Measurements from ENCODE around the gene RAB40C. TPM values are rescaled to one million over a fixed set of nuclear protein-coding genes. Genes with fewer than 3 reads are reported as not detected.

Gene RAB40C
- total and polyA plus RNA-seq, 4 donors = 6.1 to 11.0 (median 9.2) TPM

- H3K9ac ChIP-seq (ENCODE audit: low read depth in 1 of 2, low read length in 2 of 2) = no peak overlapping the region
- H3K27me3 ChIP-seq (ENCODE audit: control insufficient read depth in 4 of 4, insufficient read depth in 4 of 4, low read length in 3 of 4) = no peaks in the 10 kb centered on the region
- H3K36me3 ChIP-seq (ENCODE audit: control insufficient read depth in 4 of 4, insufficient read depth in 3 of 4, low read depth in 1 of 4, low read length in 3 of 4) = peaks cover 0 to 13% (median 6%) of the 10 kb centered on the region in 4 donors
- peaks cover 29 to 49% (median 42%) of the 10 kb centered on the region in 4 donors for H3K4me1 ChIP-seq (ENCODE audit: control insufficient read depth in 4 of 4, insufficient read depth in 4 of 4, low read length in 3 of 4)
- H3K9me3 ChIP-seq (ENCODE audit: control insufficient read depth in 4 of 4, low read length in 3 of 4) = no peaks in the 10 kb centered on the region
- TF ChIP-seq TAF1 (conservative IDR thresholded peaks at IDR 0.05) (no peak), NR2F2 (IDR thresholded peaks at IDR 0.05) (peak; percentile 88)
- H3K27ac ChIP-seq (ENCODE audit: low read depth in 1 of 2, low read length in 2 of 2) = peak overlapping the region in 1 of 2 donors; percentile 38
- no peak for DNase-seq (ENCODE audit: low spot score)
- no peak overlapping the region for H3K4me3 ChIP-seq (ENCODE audit: low read depth in 1 of 3, low read length in 3 of 3)
- WGBS = 49% methylated on average over 11 of the region's 11 CpGs
Measured at GRCh38 chr16:629833-630248, 40.0 kb downstream of the RAB40C start.

DNA sequence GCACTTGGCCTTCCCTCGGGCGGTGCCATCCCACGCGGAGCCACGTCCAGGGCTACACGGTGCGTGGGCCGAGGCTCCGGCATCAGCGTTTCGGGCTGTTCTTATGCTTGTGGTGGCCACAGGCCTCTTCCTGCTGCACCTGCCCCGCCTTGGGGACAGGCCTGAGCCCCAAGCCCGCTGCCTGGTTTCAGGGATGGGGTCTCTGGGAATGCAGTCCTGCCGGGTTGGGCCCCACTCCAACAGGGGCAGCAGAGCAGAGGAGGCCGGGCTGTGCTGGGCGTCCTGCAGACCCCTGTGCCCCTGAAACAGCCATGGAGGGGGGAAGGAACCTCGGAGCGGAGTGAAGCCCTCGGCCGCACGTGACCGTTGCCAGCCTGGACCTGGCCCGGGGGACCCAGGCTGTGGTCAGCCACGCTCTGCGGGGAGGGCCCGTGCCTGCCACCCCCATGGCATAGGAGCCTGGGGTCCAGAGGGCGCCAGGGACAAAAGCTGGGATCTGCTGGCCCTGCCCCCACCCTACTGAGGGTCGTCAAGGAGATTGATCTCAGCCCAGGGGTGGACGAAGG is 40.5 kb downstream of the RAB40C start:
- TF ChIP-seq FOXA1 (IDR thresholded peaks at IDR 0.05) (no peak), HNF4A (conservative IDR thresholded peaks at IDR 0.05) (no peak), ATF3 (IDR thresholded peaks at IDR 0.05) (no peak), YY1 (IDR thresholded peaks at IDR 0.05) (no peak), NR2F2 (IDR thresholded peaks at IDR 0.05) (no peak), RAD21 (IDR thresholded peaks at IDR 0.05) (no peak)
- TF ChIP-seq, protein P1, sequence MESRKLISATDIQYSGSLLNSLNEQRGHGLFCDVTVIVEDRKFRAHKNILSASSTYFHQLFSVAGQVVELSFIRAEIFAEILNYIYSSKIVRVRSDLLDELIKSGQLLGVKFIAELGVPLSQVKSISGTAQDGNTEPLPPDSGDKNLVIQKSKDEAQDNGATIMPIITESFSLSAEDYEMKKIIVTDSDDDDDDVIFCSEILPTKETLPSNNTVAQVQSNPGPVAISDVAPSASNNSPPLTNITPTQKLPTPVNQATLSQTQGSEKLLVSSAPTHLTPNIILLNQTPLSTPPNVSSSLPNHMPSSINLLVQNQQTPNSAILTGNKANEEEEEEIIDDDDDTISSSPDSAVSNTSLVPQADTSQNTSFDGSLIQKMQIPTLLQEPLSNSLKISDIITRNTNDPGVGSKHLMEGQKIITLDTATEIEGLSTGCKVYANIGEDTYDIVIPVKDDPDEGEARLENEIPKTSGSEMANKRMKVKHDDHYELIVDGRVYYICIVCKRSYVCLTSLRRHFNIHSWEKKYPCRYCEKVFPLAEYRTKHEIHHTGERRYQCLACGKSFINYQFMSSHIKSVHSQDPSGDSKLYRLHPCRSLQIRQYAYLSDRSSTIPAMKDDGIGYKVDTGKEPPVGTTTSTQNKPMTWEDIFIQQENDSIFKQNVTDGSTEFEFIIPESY (IDR thresholded peaks at IDR 0.05) = no peak
- no peaks in the 10 kb centered on the region for H3K9me3 ChIP-seq (ENCODE audit: control insufficient read depth in 4 of 4, low read length in 3 of 4)
- H3K4me3 ChIP-seq (ENCODE audit: low read depth in 1 of 3, low read length in 3 of 3) = no peak overlapping the region
- H3K27me3 ChIP-seq (ENCODE audit: control insufficient read depth in 4 of 4, insufficient read depth in 4 of 4, low read length in 3 of 4) = no peaks in the 10 kb centered on the region
- H3K36me3 ChIP-seq (ENCODE audit: control insufficient read depth in 4 of 4, insufficient read depth in 3 of 4, low read depth in 1 of 4, low read length in 3 of 4) = peaks cover 0 to 13% (median 6%) of the 10 kb centered on the region in 4 donors
- DNase-seq (ENCODE audit: low spot score) = no peak
- whole genome bisulfite sequencing = 65% methylated on average over 29 of the region's 29 CpGs
- peaks cover 31 to 54% (median 47%) of the 10 kb centered on the region in 4 donors for H3K4me1 ChIP-seq (ENCODE audit: control insufficient read depth in 4 of 4, insufficient read depth in 4 of 4, low read length in 3 of 4)
- peak overlapping the region in 1 of 2 donors; percentile 38 for H3K27ac ChIP-seq (ENCODE audit: low read depth in 1 of 2, low read length in 2 of 2)
- H3K9ac ChIP-seq (ENCODE audit: low read depth in 1 of 2, low read length in 2 of 2) = no peak overlapping the region

GRCh38 chr16:630815-631405 is 41.0 kb downstream of the RAB40C start, which contains the start of gene WFIKKN1:
TSS of gene WFIKKN1 (plus strand) at chr16:630985. CDS start at chr16:631254, 269 bp downstream.
- Histone ChIP-seq H3K4me1 (ENCODE audit: control insufficient read depth in 4 of 4, insufficient read depth in 4 of 4, low read length in 3 of 4) (peaks cover 33 to 60% (median 50%) of the 10 kb centered on the region in 4 donors), H3K27me3 (ENCODE audit: control insufficient read depth in 4 of 4, insufficient read depth in 4 of 4, low read length in 3 of 4) (no peaks in the 10 kb centered on the region), H3K4me3 (ENCODE audit: low read depth in 1 of 3, low read length in 3 of 3) (no peak within 1 kb of the TSS), H3K27ac (ENCODE audit: low read depth in 1 of 2, low read length in 2 of 2) (peak within 1 kb of the TSS in 1 of 2 donors; percentile 38), H3K9ac (ENCODE audit: low read depth in 1 of 2, low read length in 2 of 2) (no peak within 1 kb of the TSS), H3K9me3 (ENCODE audit: control insufficient read depth in 4 of 4, low read length in 3 of 4) (no peaks in the 10 kb centered on the region), H3K36me3 (ENCODE audit: control insufficient read depth in 4 of 4, insufficient read depth in 3 of 4, low read depth in 1 of 4, low read length in 3 of 4) (peaks cover 0 to 12% (median 3%) of the 10 kb centered on the region in 4 donors)
- DNase-seq (ENCODE audit: low spot score) = peak; percentile 56
- TF ChIP-seq ATF3 (IDR thresholded peaks at IDR 0.05) = no peak
- TF ChIP-seq CTCF (IDR thresholded peaks at IDR 0.05; ENCODE audit: low read depth, low read length, missing input control) = peak; percentile 1
- WGBS = 7% methylated on average over 23 of the region's 23 CpGs

Measured in liver (tissue), 9 donors.